ENCODE data around the gene AKAP12. TPM values are rescaled to one million over a fixed set of nuclear protein-coding genes. Genes with fewer than 3 reads are reported as not detected.
"Not testable (repeated sequence)": the region's sequence is repeated elsewhere in the genome, so short reads cannot be mapped to it uniquely, and the experiment has no call there.

Gene AKAP12
- polyA plus RNA-seq, 1 experiment, result 27.7 TPM

DNA sequence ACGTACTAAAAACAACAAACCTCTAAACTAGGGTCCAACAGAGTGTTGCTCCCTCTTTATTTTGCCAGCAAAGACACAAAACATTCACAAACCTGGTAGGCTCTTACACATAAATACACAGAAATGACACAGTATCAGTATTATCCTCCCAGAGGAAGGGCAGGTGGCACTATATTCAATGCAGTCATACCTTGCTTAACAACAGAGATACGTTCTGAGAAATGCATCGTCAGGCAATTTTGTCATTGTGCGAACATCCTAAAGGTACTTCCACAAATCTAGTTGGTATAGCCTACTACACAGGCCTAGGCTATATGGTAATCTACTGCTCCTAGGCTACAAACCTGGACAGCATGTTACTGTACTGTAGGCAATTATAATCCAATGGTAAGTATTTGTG lies 142.0 kb downstream of the AKAP12 start:
- H3K4me3 ChIP-seq (ENCODE audit: low read depth, low read length), result no peak overlapping the region
- POLR2A ChIA-PET, result no interaction called here
- TF ChIP-seq, protein P1, sequence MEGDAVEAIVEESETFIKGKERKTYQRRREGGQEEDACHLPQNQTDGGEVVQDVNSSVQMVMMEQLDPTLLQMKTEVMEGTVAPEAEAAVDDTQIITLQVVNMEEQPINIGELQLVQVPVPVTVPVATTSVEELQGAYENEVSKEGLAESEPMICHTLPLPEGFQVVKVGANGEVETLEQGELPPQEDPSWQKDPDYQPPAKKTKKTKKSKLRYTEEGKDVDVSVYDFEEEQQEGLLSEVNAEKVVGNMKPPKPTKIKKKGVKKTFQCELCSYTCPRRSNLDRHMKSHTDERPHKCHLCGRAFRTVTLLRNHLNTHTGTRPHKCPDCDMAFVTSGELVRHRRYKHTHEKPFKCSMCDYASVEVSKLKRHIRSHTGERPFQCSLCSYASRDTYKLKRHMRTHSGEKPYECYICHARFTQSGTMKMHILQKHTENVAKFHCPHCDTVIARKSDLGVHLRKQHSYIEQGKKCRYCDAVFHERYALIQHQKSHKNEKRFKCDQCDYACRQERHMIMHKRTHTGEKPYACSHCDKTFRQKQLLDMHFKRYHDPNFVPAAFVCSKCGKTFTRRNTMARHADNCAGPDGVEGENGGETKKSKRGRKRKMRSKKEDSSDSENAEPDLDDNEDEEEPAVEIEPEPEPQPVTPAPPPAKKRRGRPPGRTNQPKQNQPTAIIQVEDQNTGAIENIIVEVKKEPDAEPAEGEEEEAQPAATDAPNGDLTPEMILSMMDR (IDR thresholded peaks at IDR 0.05; ENCODE audit: insufficient read depth, low read depth, low read length), result no peak
- DNase-seq (ENCODE audit: low read depth), result no peak
- peaks cover 1% of the 10 kb centered on the region; the same call in 1 of the 2 replicates for H3K36me3 ChIP-seq (ENCODE audit: control insufficient read depth, insufficient read depth, low read length)
- no peaks in the 10 kb centered on the region for H3K27me3 ChIP-seq (ENCODE audit: control insufficient read depth, insufficient read depth, low read length)
- CTCF ChIA-PET, result no interaction called here

DNA sequence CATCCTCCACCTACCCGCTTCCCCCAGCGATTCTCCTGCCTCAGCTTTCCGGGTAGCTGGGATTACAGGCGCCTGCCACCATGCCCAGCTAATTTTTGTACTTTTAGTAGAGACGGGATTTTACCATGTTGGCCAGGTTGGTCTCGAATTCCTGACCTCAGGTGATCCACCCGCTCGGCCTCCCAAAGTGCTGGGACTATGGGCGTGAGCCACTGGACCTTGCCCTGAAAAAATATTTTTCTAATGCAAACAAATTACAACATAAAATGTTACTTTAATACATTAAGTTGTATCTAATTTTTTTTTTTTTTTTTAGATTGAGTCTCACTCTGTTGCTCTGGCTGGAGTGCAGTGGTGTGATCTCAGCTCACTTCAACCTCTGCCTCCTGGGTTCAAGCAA lies 142.9 kb downstream of the AKAP12 start:
- DNase-seq (ENCODE audit: low read depth); POLR2A ChIA-PET; H3K27me3 ChIP-seq (ENCODE audit: control insufficient read depth, insufficient read depth, low read length); H3K4me3 ChIP-seq (ENCODE audit: low read depth, low read length); CTCF ChIA-PET; H3K36me3 ChIP-seq (ENCODE audit: control insufficient read depth, insufficient read depth, low read length): not testable (repeated sequence)

- Histone ChIP-seq H3K27me3 (ENCODE audit: control insufficient read depth, insufficient read depth, low read length) (no peaks in the 10 kb centered on the region), H3K4me3 (ENCODE audit: low read depth, low read length) (no peak overlapping the region), H3K36me3 (ENCODE audit: control insufficient read depth, insufficient read depth, low read length) (peaks cover 1% of the 10 kb centered on the region; the same call in 1 of the 2 replicates)
- ChIA-PET POLR2A (no interaction called here), CTCF (no interaction called here)
- no peak for DNase-seq (ENCODE audit: low read depth)
- TF ChIP-seq, protein P1 (IDR thresholded peaks at IDR 0.05; ENCODE audit: insufficient read depth, low read depth, low read length), result no peak
Measured at GRCh38 chr6:151384151-151384550, 144.4 kb downstream of the AKAP12 start.

DNA sequence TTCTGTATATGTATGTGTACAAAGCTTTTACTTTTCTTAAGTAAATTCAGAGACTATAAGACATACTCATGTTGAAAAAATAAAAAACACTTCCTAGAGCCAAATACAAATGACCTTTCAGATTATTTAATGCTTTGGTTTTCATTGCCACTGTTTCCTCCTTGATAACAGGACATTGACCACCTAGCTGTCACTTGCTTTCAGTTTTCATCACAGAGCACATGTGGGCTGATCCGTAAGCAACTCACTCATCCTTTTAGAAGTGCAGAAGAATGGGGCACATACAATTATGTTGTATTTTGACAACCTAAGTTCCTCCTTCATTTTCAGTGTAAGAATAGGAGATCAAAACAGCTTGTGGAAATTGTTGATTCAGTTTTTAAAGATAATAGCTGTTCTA lies 145.4 kb downstream of the AKAP12 start:
- DNase-seq (ENCODE audit: low read depth), result no peak
- ChIA-PET POLR2A (no interaction called here), CTCF (no interaction called here)
- TF ChIP-seq, protein P1 (IDR thresholded peaks at IDR 0.05; ENCODE audit: insufficient read depth, low read depth, low read length), result no peak
- H3K27me3 ChIP-seq (ENCODE audit: control insufficient read depth, insufficient read depth, low read length), result no peaks in the 10 kb centered on the region
- no peak overlapping the region for H3K4me3 ChIP-seq (ENCODE audit: low read depth, low read length)
- H3K36me3 ChIP-seq (ENCODE audit: control insufficient read depth, insufficient read depth, low read length), result peaks cover 1% of the 10 kb centered on the region; the same call in 1 of the 2 replicates

GRCh38 chr6:151387175-151387970 lies 147.6 kb downstream of the AKAP12 start:
- no peak overlapping the region for H3K4me3 ChIP-seq (ENCODE audit: low read depth, low read length)
- TF ChIP-seq, protein P1 (IDR thresholded peaks at IDR 0.05; ENCODE audit: insufficient read depth, low read depth, low read length), result no peak
- ChIA-PET CTCF (no interaction called here), POLR2A (no interaction called here)
- peak; percentile 15 for DNase-seq (ENCODE audit: low read depth)
- no peaks in the 10 kb centered on the region for H3K27me3 ChIP-seq (ENCODE audit: control insufficient read depth, insufficient read depth, low read length)
- H3K36me3 ChIP-seq (ENCODE audit: control insufficient read depth, insufficient read depth, low read length), result peaks cover 1% of the 10 kb centered on the region; the same call in 1 of the 2 replicates

- TF ChIP-seq, protein P1 (IDR thresholded peaks at IDR 0.05; ENCODE audit: insufficient read depth, low read depth, low read length), result no peak
- no peaks in the 10 kb centered on the region for H3K27me3 ChIP-seq (ENCODE audit: control insufficient read depth, insufficient read depth, low read length)
- peaks cover 1% of the 10 kb centered on the region; the same call in 1 of the 2 replicates for H3K36me3 ChIP-seq (ENCODE audit: control insufficient read depth, insufficient read depth, low read length)
- H3K4me3 ChIP-seq (ENCODE audit: low read depth, low read length), result no peak overlapping the region
- DNase-seq (ENCODE audit: low read depth), result no peak
- POLR2A ChIA-PET, result no interaction called here
- CTCF ChIA-PET, result no interaction called here
Measured at GRCh38 chr6:151388236-151388635, 148.5 kb downstream of the AKAP12 start.

Data from BJ (cell line).